Measurements from ENCODE around the gene HOXB7.

HOXB7 gene

DNA sequence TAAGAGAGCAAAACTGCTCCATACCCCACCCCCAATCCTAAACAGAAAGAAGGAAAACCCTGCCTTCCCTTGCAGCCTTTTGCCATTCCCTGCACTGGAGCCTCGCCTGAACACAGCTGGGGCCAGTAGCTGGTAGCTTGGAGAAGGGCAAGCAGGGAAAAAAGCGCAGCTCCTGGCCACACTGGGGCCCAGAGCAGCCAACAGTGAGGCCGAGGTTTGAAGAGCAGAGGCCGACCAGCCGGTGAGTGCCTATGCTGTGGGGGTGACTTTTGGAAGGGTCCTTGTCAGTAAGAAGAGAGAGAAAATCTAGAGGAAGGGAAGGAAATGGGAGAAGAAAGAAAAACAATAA is 18.6 kb upstream of the HOXB7 start:
- no peak for DNase-seq (ENCODE audit: low read depth)
- no peak overlapping the region for H3K4me3 ChIP-seq (ENCODE audit: low read length)
- TF ChIP-seq, protein P1, sequence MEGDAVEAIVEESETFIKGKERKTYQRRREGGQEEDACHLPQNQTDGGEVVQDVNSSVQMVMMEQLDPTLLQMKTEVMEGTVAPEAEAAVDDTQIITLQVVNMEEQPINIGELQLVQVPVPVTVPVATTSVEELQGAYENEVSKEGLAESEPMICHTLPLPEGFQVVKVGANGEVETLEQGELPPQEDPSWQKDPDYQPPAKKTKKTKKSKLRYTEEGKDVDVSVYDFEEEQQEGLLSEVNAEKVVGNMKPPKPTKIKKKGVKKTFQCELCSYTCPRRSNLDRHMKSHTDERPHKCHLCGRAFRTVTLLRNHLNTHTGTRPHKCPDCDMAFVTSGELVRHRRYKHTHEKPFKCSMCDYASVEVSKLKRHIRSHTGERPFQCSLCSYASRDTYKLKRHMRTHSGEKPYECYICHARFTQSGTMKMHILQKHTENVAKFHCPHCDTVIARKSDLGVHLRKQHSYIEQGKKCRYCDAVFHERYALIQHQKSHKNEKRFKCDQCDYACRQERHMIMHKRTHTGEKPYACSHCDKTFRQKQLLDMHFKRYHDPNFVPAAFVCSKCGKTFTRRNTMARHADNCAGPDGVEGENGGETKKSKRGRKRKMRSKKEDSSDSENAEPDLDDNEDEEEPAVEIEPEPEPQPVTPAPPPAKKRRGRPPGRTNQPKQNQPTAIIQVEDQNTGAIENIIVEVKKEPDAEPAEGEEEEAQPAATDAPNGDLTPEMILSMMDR (conservative IDR thresholded peaks at IDR 0.05; ENCODE audit: low read length), result no peak

DNA sequence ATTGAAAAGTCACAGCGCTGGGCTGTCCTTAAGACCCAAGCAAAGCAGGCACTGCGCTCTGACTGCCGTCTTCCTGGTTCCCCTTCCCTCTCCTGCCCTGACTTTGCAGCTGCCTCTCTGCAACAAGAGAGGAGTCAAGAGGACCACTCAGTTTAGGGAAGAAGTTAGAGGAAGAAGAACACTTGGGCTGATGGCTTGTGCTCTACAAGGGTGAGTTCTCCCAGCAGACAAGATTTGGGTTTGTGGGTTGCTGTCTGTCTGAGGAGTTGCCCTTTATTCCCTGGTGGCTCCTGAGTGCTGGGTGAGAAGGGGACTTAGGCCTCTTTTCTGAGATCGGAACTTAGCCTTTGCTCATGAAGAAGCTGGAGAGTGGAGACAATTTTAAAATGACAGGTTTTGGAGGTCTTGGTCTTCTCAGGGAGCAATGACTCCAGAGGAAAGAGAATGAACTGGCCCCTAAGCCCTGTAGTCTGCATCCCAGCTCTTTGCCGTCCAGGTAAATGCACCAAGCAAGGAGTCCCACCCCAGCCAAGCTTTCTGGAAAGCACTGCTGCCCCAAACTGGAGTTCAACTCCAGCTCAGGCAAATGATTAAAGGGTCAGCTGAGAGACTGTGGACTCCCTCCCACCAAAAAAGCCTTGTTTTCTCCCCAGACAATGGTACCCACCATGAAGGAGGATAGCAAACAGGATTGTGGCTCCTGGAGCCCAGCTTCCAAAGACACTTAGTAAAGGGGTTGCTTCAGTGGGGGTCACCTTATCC is 18.0 kb upstream of the HOXB7 start:
- H3K4me3 ChIP-seq (ENCODE audit: low read length), result no peak overlapping the region
- no peak for DNase-seq (ENCODE audit: low read depth)
- TF ChIP-seq, protein P1 (conservative IDR thresholded peaks at IDR 0.05; ENCODE audit: low read length), result no peak

DNA sequence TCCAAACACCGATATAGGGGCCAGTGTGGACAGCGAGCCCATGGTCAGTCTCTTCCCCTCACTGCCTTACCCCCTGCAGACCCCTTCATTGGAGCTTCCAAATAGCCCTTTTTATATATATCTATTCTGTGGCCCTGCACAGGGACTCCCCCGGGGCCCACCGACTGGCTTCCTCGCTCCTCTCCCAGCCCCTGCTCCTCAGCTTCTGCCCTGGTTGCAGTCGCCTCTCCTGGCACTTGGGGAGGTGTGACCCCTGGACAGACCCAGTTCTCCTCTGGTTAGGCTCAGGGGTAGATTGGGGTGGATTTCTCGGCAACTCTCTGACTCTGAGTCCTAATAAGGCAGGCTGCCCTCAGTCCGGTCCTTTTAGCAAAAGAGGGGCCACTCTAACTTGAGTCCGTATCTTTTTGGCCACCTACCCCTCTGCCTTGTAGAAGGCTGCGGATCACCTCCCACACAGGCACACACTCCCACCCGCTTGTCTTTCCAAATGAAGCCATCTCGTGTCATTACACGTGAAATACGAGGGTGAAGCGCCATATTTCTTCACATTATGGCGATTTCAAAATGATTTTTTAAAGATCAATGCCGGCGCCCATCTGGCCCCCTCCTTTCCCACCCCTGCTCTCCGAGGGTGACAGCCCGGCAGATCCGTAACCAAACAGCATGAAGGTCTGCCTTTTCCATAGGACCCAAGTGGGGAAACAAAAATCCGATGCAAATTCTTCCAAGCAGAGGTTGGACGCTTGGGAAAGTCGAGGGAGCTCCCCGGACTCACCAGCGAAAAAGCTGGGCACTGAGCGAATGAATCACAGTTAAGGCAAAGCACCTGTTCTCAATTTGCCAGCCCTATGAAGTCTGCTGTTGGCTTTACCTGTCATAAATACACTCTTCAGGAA is 17.1 kb upstream of the HOXB7 start:
- TF ChIP-seq, protein P1 (conservative IDR thresholded peaks at IDR 0.05; ENCODE audit: low read length), result no peak
- DNase-seq (ENCODE audit: low read depth), result no peak
- H3K4me3 ChIP-seq (ENCODE audit: low read length), result no peak overlapping the region

DNA sequence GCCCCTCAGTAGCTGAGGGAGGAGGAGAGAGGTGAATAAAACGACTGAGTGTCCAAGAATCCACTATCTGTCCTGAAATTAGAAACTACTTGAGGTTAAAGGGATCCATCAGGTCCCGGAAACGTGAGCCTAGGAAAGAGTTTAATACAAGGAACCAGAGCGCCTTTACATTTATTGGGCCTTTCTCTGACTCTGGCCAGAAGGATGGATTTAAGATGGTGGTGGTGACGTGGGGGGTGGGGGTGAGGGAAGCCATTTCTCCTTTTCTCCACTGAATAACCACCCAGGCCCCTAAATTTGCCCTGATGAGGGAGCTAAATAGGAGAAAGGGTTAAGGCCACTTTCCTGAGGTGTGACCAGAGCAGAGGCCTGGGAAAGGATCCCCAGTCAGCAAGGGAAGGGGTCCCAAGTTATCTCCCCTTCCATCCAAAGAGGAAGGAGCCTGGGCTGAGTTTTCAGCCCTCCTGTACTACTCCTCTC is 16.3 kb upstream of the HOXB7 start:
- TF ChIP-seq, protein P1 (conservative IDR thresholded peaks at IDR 0.05; ENCODE audit: low read length), result no peak
- H3K4me3 ChIP-seq (ENCODE audit: low read length), result peak overlapping the region; percentile 69

DNA sequence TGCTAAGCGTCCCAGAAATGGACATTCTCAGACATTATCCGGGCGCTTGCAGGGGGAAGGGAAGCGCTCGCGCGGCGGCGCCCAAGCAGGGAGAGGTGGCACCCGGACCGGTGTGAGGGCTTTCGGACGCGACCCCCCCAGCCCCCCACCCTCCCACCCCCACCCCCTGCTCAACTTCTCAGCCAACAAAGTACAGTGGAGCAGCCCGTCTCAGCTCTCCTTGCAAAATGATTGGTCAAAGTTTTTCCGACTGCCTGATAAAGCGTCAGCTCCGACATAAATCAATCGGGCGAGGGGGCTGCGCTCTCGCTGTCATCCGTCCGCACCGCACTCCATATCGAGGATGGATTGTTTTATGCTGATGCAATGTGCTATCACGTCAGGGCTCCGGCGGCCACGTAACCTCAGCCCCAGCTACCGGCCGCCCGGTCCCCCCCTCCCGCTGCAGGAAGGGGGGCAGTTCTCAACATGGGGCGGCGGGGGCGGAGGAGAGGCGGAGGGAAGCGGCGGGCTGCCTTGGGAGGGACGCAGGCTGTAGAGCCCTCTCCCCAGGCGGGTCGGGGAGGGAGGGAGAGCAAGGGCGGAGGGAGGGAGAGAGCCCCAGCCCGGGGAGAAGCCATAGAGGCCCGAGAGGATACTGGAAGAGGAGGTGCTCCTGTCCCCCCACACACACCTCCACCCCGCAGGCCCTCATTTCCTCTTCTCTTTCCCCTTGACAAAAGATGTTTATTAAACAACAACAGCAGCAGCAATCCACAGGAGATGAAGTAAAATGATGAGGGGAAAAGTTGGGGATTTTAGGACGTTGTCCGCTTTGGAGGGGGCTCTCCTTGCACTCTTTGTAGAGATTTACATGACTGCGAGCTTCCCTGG is 15.7 kb upstream of the HOXB7 start, which contains the start of gene HOXB9:
Gene HOXB9, minus strand, starts transcription at position 114 of the 873 bp plus-strand sequence. Its CDS starts 89 bp downstream, at position 25.
- peak within 1 kb of the TSS; percentile 69 for H3K4me3 ChIP-seq (ENCODE audit: low read length)
- peak; percentile 81 for DNase-seq (ENCODE audit: low read depth)
- TF ChIP-seq, protein P1 (conservative IDR thresholded peaks at IDR 0.05; ENCODE audit: low read length), result no peak

More for the DNA sequence above, 16.3 kb upstream of the HOXB7 start:
- DNase-seq (ENCODE audit: low read depth), result no peak

DNA sequence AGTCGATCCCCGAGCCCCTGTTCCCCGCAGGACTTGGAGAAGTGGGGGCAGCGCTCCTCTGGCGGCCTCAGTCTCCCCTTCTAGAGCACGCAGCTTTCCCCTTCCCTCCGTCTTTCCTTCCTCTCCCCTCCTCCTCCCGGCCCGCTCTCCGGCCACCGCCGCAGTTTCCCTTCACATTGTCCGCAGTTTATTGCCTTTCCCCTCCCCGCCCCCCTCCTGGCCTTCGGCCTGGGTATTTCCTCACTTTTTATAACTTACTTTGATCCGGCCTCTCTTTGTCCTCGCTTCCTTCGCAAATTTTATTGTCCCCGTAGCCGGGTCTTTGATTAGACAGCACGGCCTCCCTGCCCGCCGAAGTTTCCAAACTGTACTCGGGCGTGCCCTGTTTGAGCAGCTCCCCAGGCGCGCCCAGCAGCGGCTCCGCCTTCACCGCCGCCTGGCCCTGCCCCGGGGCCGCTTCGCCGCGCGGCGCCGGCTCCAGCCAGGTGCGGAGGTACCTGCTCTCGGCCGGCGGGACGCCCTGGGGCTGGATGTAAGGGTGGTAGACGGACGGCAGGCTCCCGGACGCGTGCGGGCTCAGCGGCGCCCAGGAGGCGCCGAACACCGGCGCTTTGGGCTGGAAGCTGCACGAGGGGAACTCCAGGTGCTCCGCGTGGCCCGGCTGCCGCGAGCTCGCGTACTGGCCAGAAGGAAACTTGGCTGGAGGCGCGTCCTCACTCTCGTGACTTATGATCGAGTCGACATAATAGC is 14.9 kb upstream of the HOXB7 start:
- peak overlapping the region; percentile 69 for H3K4me3 ChIP-seq (ENCODE audit: low read length)
- TF ChIP-seq, protein P1 (conservative IDR thresholded peaks at IDR 0.05; ENCODE audit: low read length), result no peak
- DNase-seq (ENCODE audit: low read depth), result no peak

Measured in AG10803 (cell line).